Tibial nerve (tissue), 4 donors: ENCODE measurements around the gene MAP3K21. TPM values are rescaled to one million over a fixed set of nuclear protein-coding genes. Genes with fewer than 3 reads are reported as not detected.

Source experiments
- DNase-seq, 2 donors: peaks; one replicate each; pipeline ENCODE4 v3.0.0-alpha.2; 2019; ENCODE audit warnings: low spot score in 2 of 2
- H3K27ac ChIP-seq, 4 donors: fragments of 200-600 bp; sonication (generic) in 3 of 4; one replicate each; pipeline ENCODE4 v1.5.1; 2017 to 2019; ENCODE audit warnings: mild to moderate bottlenecking in 1 of 4
- H3K27me3 ChIP-seq, 2 donors: fragments of 200-600 bp; sonication (generic) in 1 of 2; one replicate each; pipeline versions ENCODE4 v1.5.1 to v1.6.0; 2017 to 2019
- H3K36me3 ChIP-seq, 3 donors: fragments of 200-600 bp; sonication (generic); one replicate each; pipeline ENCODE4 v1.5.1; 2018 to 2019
- H3K4me1 ChIP-seq, 4 donors: fragments of 200-600 bp; sonication (generic) in 3 of 4; one replicate each; pipeline ENCODE4 v1.5.1; 2017 to 2019
- H3K4me3 ChIP-seq, 4 donors: fragments of 200-600 bp; sonication (generic) in 3 of 4; one replicate each; pipeline ENCODE4 v1.5.1; 2017 to 2019; ENCODE audit warnings: mild to moderate bottlenecking in 1 of 4, moderate library complexity in 1 of 4
- H3K9me3 ChIP-seq, 4 donors: fragments of 200-600 bp; sonication (generic) in 3 of 4; one replicate each; pipeline ENCODE4 v1.5.1; 2017 to 2019
- EP300 ChIP-seq, 2 donors: sonication (generic); formaldehyde crosslinking; IDR thresholded peaks; one replicate each; pipeline ENCODE4 v1.6.1; 2017; ENCODE audit warnings: antibody characterized with exemption in 2 of 2, mild to moderate bottlenecking in 1 of 2
- POLR2A ChIP-seq, 2 donors: fragments of 450-650 bp; IDR thresholded peaks; one replicate each; pipeline ENCODE4 v1.6.1; 2017; ENCODE audit warnings: antibody characterized with exemption in 2 of 2, mild to moderate bottlenecking in 2 of 2, moderate library complexity in 2 of 2
- WGBS, 2 donors: methylation state at CpG; one replicate each; pipeline ENCODE4 v1.1.5; 2018; 5-methylcytosine and 5-hydroxymethylcytosine counted together
- total RNA-seq, 4 donors: library from RNA; depleted of rRNA; stranded (reverse); fragments of >200 nt; gene quantifications; one replicate each; pipeline ENCODE4 v1.1.0, GENCODE V29; 2016
- TF ChIP-seq, protein P1 (sequence below), 5 experiments: fragments of 200-600 bp in 3 of 5; fragments of 450-650 bp in 2 of 5; sonication (generic) in 3 of 5; IDR thresholded peaks; one replicate each; pipeline ENCODE4 v1.5.1; 2016 to 2019; ENCODE audit warnings: antibody characterized with exemption in 5 of 5, mild to moderate bottlenecking in 3 of 5, moderate library complexity in 2 of 5

The MAP3K21 gene
- total RNA-seq, 4 donors from 2014 or later = 1.1 to 3.3 (median 1.8) TPM

DNA sequence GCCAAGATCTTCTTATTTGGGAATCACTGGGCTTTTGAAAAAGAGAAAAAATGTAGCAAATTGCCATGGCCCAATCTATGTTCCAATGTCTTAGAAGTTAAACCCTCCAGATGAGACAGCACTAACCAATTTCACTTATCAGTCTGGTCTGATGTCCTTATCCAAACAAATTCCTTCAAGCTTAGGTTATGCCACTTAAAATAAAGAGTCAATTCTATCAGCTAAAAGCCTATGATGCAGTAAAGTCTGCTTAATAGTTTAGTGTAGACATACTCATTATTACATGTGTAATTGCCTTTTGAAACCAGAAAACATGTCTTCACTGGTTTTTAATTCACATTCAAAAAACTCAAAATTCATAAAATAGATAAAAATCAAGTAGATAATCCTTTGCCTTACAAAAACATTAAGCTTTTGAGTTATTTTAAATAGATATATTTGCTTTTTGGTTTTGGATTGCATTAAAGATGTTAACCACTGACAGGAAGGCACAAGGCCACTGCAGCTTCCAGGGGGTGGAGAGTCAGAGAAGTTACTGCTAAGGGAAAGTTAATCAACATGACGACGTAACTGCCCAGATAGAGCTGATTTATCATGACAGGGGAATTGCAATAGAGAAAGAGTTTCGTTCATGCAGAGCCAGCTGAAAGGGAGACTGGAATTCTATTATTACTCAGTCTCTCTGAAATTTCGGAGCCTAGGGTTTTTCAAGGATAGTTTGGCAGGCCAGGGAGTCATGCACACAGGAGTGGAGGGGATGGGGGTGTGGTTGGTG lies 106.1 kb downstream of the MAP3K21 start:
- Histone ChIP-seq H3K36me3 (no peaks in the 10 kb centered on the region), H3K9me3 (no peaks in the 10 kb centered on the region), H3K27me3 (no peaks in the 10 kb centered on the region), H3K4me3 (no peak overlapping the region), H3K27ac (no peak overlapping the region), H3K4me1 (no peaks in the 10 kb centered on the region)
- DNase-seq = no peak
- WGBS, 2 donors = 28 to 45% methylated on average over 4 of the region's 4 CpGs
- TF ChIP-seq, protein P1, sequence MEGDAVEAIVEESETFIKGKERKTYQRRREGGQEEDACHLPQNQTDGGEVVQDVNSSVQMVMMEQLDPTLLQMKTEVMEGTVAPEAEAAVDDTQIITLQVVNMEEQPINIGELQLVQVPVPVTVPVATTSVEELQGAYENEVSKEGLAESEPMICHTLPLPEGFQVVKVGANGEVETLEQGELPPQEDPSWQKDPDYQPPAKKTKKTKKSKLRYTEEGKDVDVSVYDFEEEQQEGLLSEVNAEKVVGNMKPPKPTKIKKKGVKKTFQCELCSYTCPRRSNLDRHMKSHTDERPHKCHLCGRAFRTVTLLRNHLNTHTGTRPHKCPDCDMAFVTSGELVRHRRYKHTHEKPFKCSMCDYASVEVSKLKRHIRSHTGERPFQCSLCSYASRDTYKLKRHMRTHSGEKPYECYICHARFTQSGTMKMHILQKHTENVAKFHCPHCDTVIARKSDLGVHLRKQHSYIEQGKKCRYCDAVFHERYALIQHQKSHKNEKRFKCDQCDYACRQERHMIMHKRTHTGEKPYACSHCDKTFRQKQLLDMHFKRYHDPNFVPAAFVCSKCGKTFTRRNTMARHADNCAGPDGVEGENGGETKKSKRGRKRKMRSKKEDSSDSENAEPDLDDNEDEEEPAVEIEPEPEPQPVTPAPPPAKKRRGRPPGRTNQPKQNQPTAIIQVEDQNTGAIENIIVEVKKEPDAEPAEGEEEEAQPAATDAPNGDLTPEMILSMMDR (IDR thresholded peaks at IDR 0.05) = no peak
- TF ChIP-seq EP300 (IDR thresholded peaks at IDR 0.05) (no peak), POLR2A (IDR thresholded peaks at IDR 0.05) (no peak)

Other genes with a start within 250 kb of the MAP3K21 start
- 10 to 100 TPM; 10.2 to 32.1 (median 19.2) TPM for gene PCNX2, start 32.0 kb upstream of the MAP3K21 start, total RNA-seq